B cell (primary cell): ENCODE results near the gene CABLES2.

Source experiments
- EZH2 ChIP-seq: IDR thresholded peaks from 2 replicates; pipeline ENCODE4 v1.6.1; 2012; ENCODE audit warnings: borderline replicate concordance, low read depth, mild to moderate bottlenecking, moderate library complexity, low read length; ENCODE audit not compliant: insufficient read depth, poor library complexity, severe bottlenecking
- TF ChIP-seq, protein P1 (sequence below): fragments of 200-600 bp; IDR thresholded peaks from one replicate; pipeline ENCODE4 v1.8.0; 2022; ENCODE audit warnings: antibody characterized with exemption, mild to moderate bottlenecking

DNA sequence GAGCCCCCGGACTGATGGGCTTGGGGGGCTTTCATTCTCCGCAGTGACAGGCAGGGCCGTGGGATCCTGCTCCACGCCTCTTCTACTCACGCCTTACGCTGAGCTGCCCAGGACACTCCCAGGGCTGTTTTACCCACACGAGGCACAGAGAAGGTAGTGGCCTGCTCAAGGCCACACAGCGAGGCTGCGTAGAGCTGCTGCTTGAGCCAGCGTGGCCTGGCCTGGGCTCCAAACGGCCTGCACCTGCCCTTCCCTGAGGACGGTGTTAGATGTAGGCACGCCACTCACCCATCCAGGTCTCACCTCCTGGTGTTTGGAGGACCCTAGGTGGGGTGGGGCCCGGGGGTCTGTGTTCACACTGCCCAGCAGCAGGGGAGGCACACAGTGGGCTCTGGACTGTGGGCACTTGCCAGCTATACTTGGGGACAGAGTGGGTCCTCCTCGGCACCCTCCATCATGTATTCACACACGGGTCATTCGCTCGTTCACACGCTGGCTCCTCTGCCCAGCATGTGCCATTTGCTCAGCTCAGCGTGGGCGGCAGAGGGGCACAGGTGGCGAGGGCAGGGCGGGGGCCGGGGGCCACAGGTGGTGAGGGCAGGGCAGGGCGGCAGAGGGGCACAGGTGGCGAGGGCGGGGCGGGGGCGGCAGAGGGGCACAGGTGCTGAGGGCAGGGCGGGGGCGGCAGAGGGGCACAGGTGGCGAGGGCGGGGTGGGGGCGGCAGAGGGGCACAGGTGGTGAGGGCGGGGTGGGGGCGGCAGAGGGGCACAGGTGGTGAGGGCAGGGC lies 38.7 kb upstream of the CABLES2 start:
- TF ChIP-seq, protein P1, sequence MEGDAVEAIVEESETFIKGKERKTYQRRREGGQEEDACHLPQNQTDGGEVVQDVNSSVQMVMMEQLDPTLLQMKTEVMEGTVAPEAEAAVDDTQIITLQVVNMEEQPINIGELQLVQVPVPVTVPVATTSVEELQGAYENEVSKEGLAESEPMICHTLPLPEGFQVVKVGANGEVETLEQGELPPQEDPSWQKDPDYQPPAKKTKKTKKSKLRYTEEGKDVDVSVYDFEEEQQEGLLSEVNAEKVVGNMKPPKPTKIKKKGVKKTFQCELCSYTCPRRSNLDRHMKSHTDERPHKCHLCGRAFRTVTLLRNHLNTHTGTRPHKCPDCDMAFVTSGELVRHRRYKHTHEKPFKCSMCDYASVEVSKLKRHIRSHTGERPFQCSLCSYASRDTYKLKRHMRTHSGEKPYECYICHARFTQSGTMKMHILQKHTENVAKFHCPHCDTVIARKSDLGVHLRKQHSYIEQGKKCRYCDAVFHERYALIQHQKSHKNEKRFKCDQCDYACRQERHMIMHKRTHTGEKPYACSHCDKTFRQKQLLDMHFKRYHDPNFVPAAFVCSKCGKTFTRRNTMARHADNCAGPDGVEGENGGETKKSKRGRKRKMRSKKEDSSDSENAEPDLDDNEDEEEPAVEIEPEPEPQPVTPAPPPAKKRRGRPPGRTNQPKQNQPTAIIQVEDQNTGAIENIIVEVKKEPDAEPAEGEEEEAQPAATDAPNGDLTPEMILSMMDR, result no peak
- TF ChIP-seq EZH2, result no peak
